IPS DF 4.7 (cell line): ENCODE data around the gene NOP53.
"Not testable (repeated sequence)": the region's sequence is repeated elsewhere in the genome, so short reads cannot be mapped to it uniquely, and the experiment has no call there.

Experiments used
- DNase-seq: peaks from one replicate; pipeline ENCODE4 v3.0.0-alpha.2; 2013; ENCODE audit warnings: low spot score; ENCODE audit errors: extremely low read depth

The NOP53 gene

GRCh38 chr19:47777245-47778048 is 32.1 kb downstream of the NOP53 start:
- not testable (repeated sequence) for DNase-seq

DNA sequence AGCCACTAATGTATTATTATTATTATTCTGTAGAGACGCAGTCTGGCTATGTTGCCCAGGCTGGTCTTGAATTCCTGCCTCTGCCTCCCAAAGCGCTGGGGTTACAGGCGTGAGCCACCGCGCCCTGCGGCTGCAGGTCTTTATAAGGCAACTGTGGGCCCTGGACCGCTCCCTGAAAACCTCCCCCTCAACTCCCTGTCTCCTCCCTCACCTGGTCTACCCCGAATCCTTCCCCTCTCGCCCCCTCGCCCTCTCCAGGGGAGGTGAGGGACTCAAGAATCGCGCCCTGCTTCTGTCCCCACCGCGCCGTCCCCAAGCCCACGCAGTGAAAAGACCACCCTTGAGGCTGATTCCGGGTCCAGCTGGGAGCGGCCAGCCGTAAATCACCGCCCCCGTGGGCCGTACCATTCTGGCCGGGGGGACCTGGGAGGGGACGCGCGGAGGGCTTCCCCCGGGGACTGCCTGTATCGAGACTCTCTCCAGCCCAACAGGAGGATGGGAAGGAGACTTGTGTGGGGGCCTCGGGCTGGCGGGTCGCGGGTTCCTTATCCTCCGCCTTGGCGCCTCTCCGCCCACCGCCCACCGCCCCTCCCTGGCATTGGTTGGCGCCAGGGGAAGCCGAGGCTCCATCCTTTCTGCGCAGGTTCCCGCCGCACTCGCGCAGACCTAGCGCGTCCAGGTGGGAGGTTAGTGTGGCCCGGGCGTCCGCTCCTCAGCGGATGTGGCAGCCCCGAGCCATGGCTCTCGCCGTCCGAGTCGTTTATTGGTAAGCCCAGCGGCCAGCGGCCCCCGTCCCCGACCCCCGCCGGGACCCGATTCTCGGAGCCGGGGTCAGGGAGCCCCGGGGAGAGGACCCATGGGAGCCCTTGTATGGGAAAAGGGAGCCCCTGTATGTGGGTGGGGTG is 33.0 kb downstream of the NOP53 start, which contains the start of gene SELENOW:
SELENOW (plus strand) TSS at position 655 of the 905 bp plus-strand sequence; CDS start at position 738, 83 bp downstream.
- DNase-seq, result no peak

DNA sequence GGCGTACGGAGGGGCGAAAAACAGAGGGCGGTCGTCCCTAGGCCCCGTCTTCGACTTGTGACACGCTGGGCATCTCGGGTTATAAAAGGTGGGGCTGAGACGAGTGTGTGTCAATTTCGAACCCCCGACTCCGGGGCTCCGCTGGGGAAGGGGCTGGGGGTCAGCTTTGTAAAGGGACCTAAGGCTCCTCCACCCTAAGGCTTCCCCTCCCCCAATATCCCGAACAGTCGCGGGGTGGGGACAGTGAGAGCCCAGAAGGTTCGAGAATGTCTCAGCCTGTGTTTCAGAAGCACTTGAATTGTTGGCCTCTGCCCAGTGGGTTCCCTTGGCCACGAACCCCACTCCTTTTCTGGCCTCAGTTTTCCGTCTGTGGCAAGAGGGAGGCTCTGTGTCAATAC is 33.6 kb downstream of the NOP53 start:
- DNase-seq, result no peak

DNA sequence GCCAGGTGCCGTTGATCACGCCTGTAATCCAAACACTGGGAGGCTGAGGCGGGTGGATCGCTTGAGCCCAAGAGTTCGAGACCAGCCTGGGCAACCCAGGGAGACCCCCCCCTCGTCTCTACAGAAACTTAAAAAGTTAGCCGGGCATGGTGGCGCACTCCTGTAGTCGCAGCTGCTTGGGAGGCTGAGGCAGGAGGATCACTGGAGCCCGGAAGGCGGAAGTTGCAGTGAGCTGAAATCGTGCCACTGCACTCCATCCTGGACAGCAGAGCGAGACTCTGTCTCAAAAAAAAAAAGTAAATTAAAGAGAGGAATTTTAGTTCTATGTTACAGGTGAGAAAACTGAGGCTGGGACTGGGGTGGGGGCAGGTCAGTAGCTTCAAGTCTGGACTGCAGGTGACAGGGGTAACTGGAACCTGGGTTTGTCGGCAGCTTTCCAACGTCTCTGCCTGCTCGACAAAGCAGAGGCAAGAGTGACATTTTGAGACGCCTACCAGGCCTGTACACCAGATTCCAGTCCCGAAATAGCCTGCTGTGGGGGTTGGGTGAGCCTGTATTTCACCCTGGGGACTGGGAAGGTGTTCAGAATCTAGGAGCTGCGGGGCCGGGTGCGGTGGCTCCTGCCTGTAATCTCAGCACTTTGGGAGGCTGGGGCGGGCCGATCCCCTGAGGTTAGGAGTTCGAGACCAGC is 34.3 kb downstream of the NOP53 start:
- no peak for DNase-seq

GRCh38 chr19:47780215-47780551 is 34.8 kb downstream of the NOP53 start:
- DNase-seq, result no peak

GRCh38 chr19:47781590-47782262 is 36.4 kb downstream of the NOP53 start:
- DNase-seq, result no peak

GRCh38 chr19:47786566-47786965 is 41.2 kb downstream of the NOP53 start:
- no peak for DNase-seq

GRCh38 chr19:47787307-47787706 is 42.0 kb downstream of the NOP53 start:
- DNase-seq, result not testable (repeated sequence)

DNA sequence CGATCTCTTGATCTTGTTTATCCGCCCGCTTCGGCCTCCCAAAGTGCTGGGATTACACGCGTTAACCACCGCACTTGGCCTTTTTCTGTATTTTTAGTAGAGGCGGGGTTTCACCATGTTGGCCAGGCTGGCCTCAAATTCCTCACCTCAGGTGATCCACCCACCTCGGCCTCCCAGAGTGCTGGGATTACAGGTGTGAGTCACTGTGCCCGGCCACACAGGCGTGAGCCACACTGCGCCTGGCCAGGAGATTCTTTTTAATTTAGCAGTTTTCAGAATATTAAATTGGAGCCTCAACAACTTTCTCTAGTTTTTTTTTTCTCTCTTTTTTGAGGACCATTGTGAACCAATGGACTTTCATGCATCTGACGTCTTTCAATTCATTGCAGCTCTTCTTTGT is 44.5 kb downstream of the NOP53 start:
- not testable (repeated sequence) for DNase-seq

DNA sequence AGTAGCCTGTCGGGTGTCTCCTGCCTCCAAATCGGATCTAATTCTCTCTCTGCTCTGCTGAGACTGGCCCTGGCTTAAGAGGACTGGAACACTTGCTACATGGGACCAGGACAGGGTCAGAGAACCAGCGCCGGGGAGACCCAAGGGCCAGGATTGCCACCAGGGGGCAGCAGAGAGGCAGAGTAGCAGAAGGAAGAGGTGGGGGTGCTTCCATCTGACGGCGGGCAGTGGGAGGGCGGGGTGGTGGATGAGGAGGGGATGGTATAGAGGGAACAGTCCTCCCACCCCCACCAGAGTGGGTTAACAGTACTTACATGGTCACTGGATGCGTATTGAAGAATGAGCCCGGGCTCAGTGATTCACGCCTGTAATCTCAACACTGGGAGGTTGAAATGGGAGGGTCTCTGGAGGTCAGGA is 45.1 kb downstream of the NOP53 start:
- no peak for DNase-seq

- DNase-seq, result no peak
These were observed 47.3 kb downstream of the NOP53 start for GRCh38 chr19:47792616-47793015.

- no peak for DNase-seq
These were observed 49.2 kb downstream of the NOP53 start for GRCh38 chr19:47794526-47794925.

DNA sequence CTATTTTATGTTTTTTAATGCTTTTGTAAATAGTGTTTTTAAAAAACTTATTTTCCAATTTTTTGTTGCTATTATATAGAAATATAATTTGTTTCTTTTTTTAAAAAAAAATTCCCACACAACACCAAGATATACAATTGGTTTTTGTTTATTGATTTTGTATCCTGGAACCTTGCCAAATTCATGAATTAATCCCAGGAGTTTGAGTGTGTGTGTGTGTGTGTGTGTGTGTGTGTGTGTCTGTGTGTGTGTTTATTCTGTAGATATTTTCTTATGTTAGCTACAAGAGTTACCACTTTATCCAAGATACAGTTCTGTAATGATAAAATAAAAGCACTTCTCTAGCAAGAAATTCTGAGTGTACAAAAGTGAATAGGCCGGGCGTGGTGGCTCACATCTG is 51.4 kb downstream of the NOP53 start:
- DNase-seq, result no peak

DNA sequence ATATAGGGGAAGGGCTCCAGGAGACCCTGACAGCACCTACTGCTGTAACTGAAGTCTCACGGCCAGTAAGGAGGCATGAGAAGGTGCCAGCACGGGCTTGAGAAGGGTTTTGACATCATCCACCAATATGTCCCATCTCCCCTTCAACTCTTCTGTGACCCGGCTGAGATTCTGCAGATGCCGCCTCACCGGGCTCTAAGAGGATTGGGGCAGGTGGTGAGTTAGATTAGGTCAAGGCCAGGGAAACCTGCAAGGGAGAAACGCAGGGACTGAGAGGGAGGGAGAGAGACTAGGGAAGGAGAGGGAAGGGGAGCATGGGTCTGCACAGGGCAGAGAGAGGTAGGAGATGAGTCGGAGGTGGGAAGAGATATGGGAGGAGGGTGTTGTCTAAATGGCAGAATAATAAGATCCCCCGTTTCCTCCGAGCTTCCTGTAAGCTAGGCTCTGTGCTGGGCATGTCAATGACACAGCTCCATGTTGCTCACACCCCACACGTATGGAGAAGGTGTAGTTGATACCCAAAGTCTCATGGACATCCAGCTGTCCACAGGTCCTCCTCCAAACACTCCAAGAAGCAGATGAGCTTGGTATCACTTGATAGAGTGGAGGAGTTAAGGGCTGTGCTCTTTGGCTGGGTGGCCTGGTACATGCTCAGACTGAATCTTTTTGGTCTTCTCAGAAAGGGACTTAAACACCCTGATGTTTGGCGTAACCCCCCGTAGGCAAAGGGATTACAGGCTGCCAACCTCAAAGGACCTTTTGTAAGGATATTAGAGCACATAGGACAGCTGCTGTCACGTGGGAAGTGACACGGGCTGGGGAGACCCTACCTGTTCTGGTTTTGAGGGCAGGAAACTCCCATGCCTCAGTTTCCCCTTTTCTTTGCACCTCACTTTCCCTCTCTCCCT is 52.9 kb downstream of the NOP53 start:
- DNase-seq, result no peak

DNA sequence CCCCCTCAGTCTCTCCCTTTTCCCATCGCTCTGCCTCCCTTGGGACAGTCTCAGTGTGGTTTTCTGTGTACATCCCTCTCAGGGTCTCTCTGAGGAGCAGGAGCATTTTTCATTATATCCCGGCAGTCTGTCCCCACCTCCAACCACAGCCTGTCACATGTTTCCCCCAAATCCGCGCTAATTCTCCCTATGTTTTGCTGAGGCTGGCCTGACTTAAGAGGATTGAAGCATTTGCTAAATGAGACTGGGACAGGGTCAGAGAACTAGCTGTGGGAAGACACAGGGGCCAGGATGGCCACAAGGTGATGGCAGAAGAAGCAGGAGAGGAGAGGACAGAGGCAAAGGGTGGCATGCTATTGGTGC is 53.5 kb downstream of the NOP53 start:
- no peak for DNase-seq

- DNase-seq, result no peak
These were observed 55.9 kb downstream of the NOP53 start for GRCh38 chr19:47801270-47801669.

DNA sequence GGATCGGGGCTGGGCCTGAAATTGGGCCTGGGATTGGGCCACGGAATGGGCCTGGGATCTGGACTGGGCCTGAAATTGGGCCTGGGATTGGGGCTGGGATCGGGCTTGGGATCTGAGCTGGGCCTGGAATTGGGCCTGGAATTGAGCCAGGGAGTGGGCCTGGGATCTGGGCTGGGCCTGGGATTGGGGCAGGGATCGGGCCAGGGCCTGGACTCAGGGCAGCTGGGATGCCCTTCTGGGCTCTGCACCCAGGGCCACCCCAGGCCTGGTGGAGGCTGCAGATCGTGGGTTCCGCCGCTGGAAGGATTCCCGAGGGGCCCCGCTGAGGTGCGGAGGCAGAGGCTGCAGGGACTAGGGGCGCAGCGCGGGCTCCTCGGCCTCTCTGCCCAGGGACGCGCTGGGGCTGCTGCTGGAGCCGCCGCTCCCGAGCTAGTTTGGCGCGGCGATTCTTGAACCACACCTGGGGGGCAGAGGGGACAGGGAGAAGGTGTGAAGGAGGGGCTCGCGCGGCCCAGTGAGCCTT is 57.2 kb downstream of the NOP53 start:
- no peak for DNase-seq

- not testable (repeated sequence) for DNase-seq
These were observed 57.8 kb downstream of the NOP53 start for GRCh38 chr19:47803148-47803547.

DNA sequence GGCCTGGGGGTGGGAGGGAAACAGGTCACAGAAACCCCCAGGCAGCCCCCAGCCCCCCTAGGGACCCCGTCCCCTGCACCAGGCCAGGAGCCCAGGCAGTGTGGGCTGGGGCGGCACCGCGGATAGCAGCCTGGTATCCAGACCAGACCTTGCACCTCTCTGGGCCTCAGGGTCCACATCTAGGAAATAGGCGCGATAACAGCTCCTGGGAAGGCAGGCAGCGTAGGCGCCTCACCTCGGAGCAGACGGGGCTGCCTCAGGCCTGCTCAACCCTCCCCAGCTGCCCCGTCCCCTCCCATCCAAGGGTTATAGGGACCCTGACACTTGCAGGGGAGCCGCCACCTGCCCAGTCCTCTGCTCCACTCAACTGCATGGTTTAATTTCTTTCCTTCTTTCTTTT is 58.3 kb downstream of the NOP53 start:
- DNase-seq, result not testable (repeated sequence)

DNA sequence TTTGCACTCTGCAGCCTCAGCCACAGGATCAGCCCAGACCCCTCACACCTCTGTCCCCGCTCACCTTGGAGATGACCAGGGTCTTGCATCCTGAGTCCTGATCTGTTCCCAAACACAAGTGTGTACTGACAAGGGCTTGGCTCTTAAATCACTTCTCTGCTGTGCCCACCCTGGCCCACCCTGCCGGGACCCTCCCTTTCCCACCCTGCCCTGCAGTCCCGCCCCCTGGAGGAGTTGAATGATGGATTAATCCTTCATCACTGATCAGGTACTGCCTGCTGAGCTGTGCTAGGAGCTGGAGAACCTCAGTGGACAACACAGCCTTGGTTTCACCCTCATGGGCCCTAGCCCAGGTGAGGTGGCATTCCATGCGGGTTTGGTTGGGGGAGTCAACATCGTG is 59.1 kb downstream of the NOP53 start, which contains the start of gene TPRX1:
TPRX1 (minus strand) TSS at position 101 of the 400 bp plus-strand sequence; CDS start at position 89, 12 bp downstream.
- not testable (repeated sequence) for DNase-seq
